Fibroblast of skin of abdomen (primary cell): ENCODE data around the gene CHST2.
A peak's percentile ranks its signal among the peaks of the same experiment; 100 is the strongest.

Source experiments
- DNase-seq: peaks from one replicate; pipeline ENCODE4 v3.0.0-alpha.2; 2013

The CHST2 gene

DNA sequence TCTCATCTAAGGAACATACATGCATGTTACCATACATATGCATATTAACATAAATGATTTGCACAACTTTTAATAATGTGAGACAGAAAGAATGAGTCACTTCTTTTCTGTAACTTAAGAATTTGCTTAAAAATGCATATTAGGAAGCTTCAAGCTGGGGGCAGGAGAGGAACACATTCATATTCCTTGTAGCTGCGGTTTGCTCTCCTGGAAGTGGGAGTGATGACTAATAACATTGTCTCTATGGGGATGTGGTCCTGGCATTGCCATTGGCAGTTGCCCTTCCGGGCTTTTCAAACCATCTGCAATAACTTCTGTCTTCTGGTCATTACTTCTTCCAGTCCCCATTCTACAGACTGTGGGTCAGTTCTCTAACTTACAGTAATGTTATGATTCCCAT lies 15.6 kb downstream of the CHST2 start:
- DNase-seq, result peak; percentile 99

DNA sequence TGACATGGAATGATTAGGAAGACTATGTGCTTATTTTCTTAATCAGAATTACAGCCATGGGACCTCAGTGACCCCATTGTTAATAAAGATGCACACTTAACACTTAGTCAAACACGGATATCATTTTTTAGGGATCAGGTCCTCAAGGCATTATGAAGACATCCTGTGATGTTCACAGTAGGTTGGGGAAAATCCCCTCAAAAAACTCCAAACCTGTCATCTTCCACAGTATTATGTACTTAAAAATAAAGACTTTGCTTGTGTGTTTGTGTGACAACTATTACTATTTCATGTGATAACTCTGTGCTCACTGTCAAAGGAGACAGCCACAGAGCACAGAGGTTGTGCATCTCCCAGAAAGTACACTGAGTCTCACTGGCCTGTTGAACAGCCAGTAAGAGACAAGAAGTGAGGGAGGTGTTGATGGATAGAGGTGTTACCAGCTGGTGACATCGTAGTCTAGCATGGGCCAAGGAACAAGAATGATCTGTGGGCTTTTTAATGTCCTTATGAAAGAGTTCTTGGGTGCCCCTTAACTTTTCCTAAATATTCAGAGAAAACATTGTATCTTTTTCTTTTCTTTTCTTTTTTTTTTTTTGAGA lies 18.0 kb downstream of the CHST2 start:
- no peak for DNase-seq

DNA sequence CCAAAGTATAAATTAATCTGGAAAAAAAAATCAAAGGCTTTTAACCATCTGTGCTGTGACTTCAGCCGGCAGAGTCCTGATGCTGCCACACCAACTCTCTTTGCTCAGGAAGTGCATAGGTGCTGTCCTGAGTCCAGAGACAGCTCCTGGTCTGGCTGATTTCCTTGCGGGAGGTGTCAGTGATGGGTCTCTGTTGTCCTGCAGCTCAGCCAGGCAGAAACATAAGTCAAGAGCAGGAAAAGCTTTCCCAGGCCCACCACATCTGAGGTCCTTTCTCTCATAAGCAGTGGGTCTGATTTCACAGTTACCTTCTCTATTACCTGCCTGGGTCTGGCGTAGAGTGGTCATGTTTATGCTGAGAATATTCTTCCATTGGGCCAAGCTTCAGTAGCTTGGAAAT lies 19.4 kb downstream of the CHST2 start:
- no peak for DNase-seq

DNA sequence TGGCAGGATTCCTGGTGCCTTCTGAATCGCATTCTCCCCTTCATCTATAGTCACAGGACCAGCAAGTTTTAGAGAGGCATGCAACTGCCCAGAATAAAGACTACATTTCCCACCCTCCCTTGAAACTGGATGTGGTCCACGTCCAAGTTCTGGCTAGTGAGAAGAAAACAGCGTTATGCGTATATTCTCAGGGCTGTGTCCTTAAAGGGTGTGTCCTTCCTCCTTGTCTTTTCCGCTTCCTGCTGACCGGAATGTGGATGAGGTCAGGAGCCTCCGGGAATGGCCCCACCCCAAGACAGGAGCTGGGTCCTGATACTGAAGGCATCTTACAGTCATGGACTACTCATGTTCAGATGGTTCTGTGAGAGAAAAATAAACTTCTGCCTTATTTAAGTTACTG lies 20.2 kb downstream of the CHST2 start:
- DNase-seq, result peak; percentile 16

DNA sequence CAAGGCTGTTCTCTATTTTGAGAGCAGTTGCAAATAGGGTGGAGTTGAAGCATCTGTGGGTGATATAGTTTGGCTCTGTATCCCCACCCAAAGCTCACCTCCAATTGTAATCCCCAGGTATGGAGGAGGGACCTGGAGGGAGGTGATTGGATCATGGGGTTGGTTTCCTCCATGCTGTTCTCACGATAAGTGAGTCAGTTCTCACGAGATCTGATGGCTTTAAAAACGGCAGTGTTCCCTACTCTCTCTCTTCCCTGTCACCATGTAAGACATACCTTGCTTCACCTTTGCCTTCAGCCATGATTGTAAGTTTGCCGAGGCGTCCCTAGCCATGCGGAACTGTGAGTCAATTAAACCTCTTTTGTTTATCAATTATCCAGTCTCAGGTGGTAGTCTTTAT lies 21.0 kb downstream of the CHST2 start:
- DNase-seq, result no peak

DNA sequence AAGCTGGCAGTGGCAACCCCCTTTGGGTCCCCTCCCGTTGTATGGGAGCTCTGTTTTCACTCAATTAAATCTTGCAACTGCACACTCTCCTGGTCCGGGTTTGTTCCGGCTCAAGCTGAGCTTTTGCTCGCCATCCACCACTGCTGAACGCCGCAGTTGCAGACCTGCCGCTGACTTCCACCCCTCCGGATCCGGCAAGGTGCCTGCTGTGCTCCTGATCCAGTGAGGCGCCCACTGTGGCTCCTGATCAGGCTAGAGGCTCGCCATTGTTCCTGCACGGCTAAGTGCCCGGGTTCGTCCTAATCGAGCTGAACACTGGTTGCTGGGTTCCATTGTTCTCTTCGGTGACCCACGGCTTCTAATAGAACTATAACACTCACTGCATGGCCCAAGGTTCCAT lies 22.8 kb downstream of the CHST2 start:
- DNase-seq, result no peak

DNA sequence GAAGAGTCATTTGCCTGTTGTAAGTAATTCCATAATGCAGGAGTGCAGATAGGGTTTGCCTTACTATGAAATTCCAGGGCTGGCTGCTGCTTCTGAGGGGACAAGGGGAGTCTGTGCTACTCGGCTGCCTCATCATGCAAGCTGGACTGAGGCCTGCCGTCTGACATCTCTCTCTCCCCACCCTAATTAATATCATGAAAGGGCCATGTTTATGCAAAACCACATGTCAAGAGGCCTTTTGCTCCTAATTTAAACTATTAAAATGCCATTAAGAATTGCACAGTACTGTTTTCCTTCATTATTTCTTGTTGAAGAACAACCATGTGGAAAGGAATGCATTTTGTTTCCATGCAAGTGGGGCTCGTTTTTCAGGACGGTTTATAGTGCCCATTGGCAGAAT lies 26.3 kb downstream of the CHST2 start:
- DNase-seq, result no peak

DNA sequence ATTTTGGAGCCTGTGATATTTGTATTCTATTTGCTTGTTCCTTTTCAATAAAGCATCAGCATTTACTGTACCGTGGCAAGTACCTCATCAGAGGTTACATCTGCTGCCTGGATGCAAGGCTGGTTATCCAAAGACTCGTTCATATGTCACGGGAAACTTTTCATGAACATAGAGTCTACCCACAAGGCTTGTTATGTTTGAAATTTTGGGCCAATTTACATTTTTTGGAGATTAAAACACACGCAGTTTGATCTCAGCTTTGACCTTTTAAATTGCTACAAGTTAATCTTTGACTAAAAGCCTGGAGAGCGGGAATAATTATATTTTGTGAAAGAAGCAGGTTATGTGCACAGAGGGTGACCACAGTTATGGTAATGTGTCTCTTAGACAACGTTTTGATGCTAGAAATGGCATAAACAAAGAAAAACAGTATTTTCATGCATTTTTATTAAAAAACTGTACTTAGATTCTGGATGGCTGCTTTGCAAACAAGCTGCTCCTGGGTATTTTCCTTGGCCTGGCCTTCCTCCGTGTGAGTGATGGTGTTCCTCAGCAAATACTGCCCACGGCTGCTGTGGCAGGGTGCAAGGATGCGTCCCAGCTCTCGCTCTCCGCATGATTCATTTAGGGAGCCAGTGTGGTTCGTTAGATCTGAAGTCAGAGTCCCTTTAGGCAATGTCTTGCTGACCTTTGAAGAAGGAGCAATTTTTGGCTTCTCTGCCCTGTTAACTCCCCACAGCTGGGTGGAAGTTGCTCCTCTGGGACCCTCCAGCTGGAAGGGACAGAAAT lies 27.1 kb downstream of the CHST2 start:
- no peak for DNase-seq

DNA sequence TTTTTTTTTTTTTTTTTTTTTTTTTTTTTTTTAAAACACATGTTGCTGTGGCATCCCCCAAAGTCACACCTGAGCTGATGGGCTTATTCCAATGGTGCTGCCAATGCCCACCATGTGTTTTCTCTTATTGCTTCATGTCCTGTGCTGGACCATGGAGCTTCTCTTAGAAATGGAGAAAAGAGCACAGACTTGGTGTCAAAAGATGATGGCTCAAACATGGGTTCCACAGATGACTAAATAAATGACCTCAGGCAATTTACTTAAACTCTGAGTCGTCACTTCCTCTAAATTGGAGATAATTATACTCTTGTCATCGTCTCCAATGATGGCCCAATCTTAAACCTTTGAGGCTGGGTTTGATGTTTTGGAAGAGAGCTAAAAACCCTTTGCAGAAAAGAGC lies 28.1 kb downstream of the CHST2 start:
- no peak for DNase-seq

DNA sequence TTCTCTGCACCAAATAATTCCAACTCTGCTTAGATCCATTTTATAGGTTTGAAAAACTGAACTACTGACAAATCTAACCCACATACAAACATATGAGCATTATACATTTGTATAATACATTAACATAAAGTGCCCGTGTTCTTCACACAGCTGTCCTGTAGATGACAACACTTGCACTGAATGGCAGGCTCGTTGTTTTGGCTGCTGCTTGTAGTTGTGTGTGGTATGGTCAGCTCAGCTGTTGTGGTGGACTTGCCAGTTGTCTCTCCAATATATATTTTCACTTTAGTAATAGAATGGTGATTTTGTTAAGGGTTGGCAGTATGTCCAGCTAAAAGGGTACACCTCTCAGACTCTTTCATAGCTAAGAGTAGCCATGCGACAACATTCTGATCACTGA lies 30.5 kb downstream of the CHST2 start:
- no peak for DNase-seq

DNA sequence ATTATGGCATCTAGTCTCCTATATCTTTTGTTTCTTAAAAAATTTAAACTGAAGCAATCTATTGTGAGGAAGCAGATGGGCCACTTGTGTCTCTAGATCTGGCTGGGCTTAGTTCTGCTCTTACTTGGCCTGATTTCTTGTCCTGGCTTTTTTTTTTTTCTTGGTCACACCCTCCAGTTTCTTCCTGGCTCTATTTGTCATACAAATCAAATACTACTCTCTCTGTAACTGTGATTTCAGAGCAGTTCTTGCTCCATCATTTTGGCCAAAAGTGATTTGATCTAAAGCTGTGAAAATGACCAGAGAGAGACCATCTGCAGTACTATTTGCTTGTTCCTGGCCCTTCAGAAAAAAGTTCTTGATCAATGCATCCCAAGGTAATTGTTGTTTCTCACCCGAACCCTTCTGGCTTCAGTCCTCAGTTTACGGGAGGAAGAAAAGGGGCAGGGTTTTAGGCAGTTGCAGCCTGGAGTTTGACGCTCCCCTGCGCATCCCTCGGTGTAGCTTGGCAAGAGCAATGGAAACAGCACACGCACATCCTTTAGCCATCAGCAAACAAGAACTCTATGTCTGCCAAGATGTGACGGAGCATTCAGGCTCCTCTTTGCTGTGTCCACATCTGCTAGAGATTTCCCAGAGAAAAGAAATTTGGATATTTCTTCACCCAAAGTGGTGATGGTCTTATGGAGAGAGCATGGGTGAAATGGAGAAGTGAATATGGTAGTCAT lies 31.6 kb downstream of the CHST2 start:
- DNase-seq, result no peak

DNA sequence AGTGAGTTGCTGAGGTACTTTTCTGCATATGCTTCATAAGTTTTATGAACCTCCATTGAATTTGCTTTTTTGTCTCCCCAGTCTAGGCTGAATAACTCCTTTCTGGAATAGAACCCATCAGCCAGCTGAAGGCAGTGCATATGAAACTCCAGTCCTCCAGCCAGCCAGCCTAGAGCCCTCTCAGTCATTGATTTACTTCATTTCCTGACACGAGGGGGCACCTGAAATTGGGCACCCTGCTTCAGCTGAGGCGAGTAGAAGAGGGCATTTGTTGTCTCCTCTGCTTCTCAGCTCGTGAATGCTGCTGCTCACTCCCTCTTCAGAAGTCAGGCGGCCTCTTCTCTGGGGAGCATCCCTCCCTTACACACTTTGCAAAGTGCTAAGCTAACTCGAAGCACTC lies 32.5 kb downstream of the CHST2 start:
- no peak for DNase-seq

DNA sequence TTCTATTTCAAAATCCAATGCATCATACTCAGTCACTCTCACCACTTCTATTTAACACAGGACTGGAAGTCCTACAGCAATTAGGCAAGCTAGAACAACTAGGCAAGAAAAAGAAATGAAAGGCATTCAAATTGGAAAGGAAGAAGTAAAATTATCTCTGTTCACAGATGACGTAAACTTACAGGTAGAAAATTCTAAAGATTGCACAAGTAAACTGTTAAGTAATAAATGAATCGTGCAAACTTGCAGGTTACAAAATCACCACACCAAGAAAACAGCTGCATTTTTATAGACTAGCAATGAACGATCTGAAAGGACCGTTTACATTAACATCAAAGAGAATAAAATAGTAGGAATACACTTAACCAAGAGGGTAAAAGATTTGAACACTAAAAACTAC lies 36.2 kb downstream of the CHST2 start:
- DNase-seq, result no peak

DNA sequence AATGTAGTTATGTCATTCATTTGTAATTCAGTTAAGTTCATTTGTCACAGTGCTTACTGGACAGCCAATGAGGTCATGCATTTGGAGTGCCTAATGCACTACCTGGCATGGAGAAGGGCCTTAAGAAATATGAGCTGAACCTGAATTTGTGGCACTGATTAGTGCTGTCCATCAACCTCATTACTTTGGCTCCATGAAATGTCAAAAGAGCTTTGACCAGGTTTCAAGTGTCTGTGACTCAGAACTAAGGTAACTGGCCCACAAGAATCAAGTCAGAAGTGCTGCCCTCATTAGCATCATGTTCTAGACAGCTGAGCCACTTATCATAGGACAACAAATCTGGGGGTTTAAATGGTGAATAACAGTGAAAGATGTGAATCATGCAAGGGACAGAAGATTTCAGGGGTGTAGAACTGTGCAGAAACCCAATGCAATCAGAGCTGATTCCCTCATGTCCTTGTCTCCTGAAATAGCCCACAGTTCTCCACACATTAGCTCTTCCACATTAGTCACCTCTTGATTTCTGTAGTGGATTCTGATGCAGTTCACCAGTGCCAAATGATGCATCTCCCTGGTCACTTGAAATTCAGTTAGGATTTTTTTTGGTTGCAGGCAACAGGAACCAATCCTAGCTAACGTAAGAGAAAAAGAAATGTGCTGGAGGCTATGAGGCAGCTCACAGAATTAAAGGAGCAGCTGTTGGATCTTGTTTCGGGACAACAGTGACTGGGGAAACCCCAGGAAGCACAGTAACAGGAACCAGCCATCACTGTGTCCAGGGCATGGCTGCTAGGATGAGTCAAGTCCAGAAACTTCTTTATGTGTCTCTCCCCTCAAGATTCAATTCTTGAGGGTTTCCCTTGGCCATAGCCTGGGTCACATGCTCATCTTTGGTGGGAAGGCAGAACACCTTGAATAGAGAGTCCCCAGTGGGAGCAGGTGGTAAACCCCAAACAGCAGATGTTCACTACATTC lies 38.7 kb downstream of the CHST2 start:
- peak; percentile 39 for DNase-seq

DNA sequence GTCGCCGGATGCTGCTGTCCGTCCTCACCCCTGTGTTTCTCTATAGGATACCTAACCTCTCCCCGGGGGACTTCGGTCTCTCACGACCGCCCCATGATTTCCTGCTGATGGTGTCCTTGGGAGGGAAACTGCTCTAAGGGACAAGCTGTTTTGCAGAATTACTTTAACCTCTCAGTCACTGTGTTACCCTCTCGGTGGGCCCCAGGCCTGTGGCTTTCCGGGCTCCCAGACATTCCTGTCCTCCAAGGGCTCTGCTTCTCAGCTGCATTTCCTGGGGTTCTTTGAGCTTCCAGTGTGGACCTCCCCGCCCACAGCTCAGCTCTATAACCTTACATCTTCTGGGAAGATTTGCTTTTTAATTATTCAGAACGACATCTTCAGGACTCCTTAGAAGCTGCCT lies 40.9 kb downstream of the CHST2 start:
- DNase-seq, result peak; percentile 28

DNA sequence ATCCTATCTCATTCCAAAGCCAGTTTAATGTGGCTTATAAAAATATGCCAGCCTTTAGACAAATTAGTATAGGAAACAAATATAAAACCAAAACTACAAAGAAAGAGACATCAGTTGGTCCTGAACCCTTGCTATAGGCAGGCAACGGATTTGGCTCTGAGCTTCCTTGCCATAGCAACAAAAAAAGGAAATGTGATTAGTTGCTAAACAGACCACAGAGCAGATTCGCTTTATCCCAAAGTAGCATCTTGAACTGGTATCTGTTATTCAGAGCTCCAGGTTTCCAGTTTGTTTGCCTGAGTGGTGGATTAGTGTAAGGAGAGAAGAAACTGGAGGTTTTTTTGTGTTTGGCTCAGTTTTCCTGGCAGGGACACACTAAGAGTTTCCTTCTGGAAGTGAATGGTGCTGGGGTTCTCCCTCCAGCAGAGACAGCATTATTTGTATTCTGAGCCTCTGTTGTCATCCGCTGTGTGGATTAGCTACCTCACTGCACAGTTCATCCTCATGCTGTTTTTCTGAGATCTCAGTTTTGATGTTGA lies 44.1 kb downstream of the CHST2 start:
- no peak for DNase-seq

DNA sequence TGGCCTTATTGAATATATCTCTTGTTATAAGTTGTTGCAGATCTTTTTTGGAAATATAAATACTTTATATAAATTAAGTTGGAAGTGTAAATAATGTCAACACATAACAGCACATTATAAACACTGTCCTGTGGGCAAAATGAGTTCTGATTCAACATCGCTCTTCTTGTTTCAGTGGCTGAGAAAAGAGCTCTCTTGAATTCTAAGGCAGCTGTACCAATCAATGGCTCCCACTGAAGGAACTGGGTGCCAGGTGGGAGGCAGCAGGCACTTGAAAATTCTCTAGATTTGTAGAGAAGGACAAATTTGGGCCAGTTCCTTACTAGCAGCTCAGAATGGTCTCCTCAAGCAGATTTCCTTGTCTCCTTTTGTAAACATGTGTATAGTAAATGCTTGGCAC lies 45.6 kb downstream of the CHST2 start:
- no peak for DNase-seq

DNA sequence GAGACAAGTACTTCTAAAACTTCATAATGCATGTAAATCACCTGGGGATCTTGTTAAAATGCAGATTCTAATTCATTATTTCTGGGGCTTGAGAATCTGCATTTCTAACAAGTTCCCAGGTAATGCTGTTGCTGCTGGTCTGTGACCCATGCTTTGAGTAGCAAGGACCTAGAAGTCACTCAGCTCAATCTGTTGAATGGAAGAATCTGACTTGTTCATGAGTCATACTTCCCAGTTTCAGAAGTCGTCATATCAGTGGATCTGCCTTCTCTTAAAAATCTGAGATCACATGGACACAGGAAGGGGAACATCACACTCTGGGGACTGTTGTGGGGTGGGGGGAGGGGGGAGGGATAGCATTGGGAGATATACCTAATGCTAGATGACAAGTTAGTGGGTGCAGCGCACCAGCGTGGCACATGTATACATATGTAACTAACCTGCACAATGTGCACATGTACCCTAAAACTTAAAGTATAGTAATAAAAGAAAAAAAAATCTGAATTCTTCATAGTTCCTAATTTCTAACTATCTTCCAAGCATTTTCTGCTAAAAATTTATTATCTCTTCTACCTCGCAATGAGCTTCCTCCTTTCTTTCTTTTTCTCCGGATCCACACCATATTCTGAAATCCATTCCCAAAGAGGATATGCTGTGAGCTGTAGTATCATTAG lies 46.2 kb downstream of the CHST2 start:
- DNase-seq, result peak; percentile 61

DNA sequence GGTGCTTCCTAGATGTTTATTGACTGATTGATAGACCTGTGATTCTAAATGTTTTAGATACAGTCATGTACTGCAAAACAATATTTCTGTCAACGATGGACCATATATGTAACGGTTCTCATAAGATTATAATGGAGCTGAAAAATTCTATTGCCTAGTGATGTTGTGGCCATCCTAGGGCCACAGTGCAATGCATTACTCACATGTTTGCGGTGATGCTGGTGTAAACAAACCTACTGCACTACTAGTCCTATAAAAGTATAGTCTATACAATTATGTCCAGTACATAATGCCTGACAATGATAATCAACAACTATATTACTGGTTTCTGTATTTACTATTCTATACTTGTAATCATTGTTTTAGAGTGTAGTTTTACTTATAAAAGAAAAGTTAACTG lies 46.8 kb downstream of the CHST2 start:
- DNase-seq, result no peak

DNA sequence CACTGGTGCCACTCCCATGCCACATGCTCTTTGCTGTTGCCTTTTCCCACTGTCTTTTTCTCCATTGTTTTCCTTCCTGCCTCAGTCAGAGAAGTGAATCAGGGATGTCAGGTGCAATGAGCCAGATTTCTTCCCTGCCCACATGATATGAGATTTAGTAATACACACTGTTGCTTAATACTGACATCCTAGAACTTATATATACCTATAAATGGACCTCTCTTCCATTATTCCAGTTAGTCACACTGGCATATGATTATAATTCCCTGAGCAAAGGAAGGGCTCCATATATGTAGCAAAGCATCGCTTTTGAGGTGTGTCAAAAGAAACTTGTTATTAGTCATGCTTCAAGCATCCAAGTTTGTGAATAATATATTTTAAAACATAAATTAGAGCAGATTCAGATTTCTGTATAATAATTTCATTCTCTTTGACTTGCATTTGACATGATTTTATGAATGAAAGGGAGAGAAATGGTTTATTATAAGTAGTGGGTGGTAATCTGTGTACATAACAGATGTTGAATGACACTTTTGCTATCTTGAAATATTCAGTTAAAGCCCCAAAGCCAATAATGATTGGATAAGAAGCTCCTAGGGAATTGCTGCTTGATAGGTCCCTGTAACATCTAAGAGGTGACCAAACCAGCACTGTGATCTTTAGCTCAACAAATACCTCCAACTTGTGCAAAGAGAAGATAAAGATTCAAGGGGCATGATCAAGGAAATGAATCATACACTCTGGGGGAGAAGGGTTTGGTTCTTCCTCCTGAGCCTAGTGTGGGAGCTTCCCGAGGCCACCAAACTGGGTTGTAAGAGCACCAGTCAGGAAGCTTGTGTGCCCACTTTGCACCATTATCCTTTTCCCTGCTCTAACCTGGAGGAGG lies 48.6 kb downstream of the CHST2 start:
- peak; percentile 42 for DNase-seq

DNA sequence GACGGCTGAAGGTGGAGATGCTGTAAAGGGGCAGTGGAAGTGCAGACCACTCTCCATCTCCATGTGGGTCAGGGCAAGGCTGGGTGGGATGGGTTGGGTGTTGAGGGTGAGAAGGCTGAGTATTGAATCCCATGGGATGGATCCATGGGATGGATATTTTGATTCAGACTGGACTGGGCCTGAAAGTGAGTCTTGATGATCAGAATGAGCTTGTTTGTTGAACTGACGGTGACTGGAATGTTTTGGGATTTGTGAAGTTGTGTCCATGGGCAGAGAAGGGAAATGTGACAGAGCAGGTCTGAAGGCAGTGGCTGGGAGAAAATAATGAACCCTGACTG lies 49.3 kb downstream of the CHST2 start:
- no peak for DNase-seq
